GM21786 (cell line): ENCODE data around the gene MYRIP.
A peak's percentile ranks its signal among the peaks of the same experiment; 100 is the strongest.
"Not testable (repeated sequence)": the region's sequence is repeated elsewhere in the genome, so short reads cannot be mapped to it uniquely, and the experiment has no call there.

Experiments
- ATAC-seq: cut with Tn5 transposase; IDR thresholded peaks from one replicate; pipeline ENCODE4 v1.9.1; 2021; ENCODE audit not compliant: unreplicated experiment

MYRIP gene

DNA sequence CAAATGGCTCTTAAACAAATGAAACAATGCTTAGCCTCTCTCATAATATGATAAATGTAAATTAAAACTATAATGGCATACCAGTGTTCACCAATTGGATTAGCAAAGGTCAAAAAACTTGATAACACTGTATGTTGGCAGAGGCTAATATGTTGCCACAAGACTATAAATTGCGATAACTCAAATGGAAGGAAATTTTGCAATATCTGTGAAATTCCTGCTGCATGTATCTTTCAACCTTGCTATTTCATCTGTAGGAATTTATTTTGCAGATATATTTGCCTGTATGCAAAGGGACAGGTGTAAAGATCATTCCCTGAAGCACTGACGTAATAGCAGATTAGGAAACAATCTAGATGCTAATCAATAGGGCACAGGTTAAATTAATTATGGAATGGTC lies 308.7 kb downstream of the MYRIP start:
- no peak for ATAC-seq

DNA sequence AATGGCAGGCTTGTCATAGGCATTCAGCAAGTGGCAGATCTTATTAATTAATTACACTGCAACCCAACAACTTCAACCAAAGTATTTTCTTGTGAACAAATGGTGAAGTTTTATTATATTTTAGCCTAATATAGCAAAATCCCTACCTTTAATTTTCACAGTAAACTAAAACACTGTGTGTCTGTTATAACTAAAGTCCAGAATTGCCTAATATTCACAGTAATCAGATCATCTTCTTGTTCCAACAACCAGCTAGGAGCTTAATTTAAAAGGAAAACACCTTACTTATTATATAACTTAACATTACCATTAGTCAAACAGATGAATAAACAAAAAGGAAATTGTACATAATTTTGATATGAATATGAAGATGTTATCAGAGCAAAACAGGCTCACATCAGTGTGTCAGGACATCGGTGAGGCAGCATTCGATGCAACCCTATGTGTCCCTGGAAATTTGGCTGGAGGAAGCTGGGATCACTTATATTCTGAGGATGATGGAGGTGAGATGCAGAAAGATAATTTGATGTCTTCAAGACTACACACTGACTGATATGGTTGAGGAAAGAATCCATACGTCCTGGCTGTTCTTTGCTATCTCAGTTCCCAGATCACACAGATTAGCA lies 310.8 kb downstream of the MYRIP start:
- no peak for ATAC-seq

DNA sequence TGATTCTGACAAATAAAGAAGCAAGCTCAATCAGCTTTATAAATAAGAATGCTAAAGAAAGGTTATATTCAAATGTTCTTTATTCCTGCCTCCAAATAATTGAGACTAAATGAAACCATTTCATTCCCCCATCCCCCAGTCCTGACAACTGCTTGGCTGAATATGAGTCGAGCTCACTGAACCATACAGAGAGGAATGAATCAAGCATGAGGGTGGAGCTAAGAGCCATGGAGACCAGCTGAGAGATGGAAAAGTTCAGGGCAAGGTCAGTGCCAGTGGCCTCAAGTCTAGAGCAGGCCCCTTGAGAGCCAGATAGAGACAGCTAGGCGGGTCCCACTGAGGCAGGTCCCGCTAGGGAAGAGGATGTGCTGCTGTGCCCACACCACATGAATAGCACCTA lies 311.4 kb downstream of the MYRIP start:
- peak; percentile 43 for ATAC-seq

DNA sequence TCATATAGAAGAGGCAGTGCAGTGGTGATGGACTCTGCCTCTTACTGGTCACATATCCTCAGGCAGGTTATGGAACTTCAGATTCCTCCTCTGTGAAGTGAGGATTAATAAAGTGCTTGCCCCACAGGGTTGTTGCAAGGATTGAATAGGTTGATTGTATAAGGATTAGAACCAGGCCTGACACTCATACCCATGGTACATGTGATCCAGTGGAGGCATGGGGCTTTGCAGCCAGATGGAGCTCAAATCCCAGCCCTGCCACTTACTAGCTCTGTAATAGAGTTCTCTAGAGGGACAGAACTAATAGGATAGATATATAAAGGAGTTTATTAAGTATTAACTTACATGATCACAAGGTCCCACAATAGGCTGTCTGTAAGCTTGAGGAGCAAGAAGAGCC lies 315.5 kb downstream of the MYRIP start:
- no peak for ATAC-seq

DNA sequence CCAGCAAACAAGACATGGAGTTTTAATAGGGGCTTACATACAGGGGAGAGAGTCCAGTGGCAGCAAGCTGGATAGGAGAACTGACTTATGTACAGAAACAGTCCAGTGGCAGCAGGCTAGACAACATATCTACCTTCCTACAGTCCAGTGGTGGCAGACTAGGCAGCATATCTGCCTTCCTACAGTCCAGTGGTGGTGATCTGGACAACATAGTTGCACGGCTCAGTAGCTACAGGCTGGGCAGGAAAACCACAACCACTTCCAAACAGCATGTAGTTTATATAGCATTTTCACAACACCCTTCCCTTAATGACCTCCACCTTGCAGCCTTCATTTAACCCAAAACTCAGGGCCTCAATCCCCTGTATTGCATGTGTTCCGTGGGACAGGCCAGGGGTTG lies 318.8 kb downstream of the MYRIP start:
- ATAC-seq, result no peak

DNA sequence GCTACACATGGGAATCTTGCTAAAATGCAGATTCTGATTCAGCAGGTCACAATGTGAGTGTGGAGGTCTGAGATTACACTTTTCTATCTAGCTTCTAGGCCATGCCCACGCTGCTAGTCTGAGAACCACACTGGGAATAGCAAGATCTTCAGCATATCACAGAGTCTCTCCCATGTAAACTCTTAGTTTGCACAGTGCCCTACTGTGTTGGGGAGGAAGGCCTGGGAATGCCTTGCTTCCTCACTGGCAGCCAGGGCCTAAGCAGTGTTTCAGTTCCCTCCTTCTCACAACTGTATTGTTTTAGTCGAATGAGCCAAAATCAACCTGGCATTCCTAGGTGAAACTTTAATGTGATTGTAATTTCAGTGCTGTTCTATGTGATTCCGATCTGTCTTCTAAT lies 320.1 kb downstream of the MYRIP start:
- no peak for ATAC-seq

DNA sequence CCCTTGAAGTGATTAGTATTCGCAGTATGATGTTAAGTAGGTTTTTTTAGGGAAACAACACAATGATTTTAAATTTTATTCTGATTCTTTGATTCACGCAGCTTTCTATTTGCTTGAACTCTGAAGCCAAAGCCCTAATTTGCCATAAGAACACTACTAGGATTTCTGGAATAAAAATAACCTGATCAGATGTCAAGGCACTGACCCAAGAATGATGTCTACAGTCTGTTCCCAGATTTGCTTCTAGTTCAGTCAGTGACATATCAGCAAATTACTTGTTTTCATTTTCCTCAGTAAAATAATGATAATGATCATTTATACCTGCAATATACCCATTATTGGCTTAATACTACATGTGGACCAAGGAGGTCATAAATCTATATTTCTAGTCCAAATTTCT lies 320.6 kb downstream of the MYRIP start:
- ATAC-seq, result no peak

DNA sequence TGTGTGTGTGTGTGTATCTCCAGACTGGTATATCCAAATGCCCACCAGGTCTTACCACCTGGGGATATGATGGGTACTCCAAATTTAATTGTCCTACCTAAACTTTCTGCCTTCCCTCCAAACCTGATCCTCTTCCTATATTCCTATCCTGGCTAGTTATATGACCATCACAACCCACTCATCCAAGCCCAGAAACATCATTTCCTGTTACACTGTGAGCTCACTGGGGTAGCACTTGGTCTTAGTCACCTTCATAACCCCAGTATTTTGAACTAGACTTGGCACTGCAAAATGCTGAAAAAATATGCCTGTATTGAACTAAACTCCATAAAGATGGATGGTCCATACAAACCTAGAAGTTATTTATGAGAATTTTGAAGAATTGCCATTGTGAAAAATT lies 321.3 kb downstream of the MYRIP start:
- no peak for ATAC-seq

DNA sequence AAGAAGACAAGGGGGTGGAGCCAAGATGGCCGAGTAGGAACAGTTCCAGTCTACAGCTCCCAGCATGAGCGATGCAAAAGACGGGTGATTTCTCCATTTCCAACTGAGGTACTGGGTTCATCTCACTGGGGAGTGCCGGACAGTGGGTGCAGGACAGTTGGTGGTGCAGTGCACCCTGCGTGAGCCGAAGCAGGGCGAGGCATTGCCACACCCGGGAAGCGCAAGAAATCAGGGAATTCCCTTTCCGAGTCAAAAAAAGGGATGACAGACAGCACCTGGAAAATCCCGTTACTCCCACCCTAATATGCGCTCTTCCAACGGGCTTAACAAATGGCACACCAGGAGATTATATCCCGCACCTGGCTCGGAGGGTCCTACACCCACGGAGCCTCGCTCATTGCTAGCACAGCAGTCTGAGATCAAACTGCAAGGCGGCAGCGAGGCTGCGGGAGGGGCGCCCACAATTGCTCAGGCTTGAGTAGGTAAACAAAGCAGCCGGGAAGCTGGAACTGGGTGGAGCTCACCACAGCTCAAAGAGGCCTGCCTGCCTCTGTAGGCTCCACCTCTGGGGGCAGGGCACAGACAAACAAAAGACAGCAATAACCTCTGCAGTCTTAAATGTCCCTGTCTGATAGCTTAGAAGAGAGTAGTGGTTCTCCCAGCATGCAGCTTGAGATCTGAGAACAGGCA lies 324.6 kb downstream of the MYRIP start:
- ATAC-seq, result not testable (repeated sequence)

DNA sequence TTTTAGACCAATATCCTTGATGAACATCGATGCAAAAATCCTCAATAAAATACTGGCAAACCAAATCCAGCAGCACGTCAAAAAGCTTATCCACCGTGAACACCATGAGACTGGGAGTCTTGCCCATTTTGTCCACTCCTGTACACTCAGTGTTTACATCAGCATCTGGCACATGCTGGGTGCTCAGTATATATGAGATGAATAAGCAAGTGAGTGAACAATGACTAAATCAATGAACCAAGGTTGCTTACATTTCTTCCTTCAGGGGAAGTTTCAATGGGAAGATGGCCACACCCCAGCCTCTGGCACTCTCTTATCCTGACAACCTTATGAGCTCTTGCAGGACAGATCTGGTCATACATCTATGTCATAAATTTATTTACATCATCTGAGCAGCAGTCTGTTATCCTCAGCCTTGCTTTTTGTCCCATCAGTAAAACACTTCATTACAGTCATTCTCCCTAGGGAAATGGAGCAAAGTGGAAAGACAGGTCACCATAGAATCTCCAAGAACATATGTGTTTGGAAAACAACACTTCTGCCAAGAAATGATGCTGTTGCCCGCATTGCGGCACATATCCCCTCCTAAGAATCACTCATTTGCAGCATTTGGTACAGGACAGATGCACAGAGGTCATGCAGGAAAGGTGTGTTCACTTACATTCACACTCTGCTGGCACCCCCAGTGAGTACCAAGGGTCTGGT lies 328.3 kb downstream of the MYRIP start:
- no peak for ATAC-seq

DNA sequence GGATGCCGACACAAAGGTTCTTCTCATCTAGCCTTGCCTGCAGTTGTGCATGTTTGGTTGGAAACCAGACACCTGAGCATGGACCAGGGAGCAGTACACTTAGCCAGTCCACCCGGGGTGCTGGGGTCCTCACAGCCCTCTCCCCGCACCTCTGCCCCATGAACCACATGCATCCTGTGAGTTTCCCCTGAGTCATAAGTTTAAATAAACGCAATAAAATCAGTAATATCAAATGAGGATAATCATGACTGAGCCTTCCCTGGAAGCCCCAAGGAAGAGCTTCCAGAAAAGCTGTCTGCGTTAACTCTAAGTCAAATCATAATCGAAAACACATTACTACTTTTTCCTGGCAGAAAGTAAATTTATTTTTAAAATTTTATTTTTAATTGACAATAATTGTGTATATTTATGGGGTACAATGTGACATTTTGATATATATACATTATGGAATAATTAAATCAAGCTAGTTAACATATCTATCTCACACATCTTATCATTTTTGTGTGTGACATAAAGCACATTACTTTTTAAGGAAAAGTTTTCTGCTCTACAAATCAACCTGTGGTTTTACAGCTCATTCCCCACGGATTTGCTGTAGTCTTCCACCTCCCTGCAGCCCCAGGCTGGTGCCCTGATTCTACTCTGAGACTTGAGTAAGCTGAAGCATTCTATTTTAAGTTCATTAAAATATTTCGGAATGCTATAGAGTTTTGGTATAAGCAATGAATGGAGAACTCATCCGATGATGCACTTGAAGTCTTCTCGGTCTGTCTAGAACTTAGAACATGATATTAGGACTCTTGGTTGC lies 334.1 kb downstream of the MYRIP start:
- no peak for ATAC-seq

DNA sequence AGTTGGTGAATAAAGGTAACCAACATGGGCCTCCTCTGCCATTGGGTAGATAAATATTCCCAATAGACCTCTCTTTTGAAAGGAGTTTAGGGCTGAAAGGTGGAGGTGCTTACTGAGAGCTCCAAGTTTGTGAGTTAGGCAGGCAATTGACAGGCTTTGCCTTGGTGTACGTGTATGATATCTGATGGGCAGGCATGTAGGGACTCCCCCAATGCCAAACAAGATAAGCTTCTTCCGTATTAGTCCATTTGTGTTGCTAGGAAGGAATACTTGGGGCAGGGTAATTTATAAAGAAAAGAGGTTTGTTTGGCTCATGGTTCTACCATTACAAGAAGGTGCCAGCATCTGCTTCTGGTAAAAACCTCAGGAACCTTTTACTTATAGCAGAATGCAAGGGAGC lies 339.4 kb downstream of the MYRIP start:
- no peak for ATAC-seq

DNA sequence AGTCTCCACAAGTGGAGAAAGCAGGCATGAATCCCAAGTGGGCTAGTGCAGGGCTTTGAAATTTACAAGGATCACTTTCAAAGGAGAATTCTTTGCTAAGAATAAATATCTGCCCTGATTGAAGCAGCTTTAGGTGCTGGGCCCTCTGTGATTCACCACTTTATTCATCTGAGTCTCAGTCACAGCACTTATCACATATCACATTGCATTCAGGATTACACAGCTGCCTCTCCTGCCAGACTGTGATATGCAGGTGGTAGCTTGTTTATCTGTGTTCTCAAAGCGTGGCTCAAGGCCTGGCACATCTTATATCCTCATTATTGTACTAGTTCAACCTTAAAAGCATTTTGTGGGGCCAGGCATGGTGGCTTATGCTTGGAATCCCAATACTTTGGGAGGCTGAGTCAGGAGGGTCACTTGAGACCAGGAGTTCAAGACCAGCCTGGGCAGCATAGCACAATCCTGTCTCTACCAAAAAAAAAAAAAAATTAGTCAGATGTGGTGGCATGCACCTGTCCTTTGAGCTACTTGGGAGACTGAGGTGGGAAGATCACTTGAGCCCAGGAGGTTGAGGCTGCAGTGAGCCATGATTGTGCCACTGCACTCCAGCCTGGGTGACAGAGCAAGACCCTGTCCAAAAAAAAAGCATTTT lies 343.2 kb downstream of the MYRIP start:
- ATAC-seq, result no peak

DNA sequence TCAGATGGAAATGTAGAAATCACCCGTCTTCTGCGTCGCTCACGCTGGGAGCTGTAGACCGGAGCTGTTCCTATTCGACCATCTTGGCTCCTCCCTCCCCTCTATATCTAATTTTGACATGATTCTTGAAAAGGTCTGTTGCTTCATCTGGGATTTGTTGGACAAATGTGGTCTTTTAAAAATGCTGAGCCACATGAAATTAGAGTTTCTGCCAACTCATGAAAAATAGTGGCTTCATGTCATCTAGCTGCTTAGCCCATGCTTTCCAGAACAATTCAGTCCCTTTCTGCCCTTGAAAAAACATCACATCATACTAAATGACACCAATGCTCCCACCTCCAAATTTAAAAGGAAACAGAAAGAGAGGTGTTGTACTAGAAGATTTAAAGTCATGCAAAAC lies 351.5 kb downstream of the MYRIP start:
- no peak for ATAC-seq

DNA sequence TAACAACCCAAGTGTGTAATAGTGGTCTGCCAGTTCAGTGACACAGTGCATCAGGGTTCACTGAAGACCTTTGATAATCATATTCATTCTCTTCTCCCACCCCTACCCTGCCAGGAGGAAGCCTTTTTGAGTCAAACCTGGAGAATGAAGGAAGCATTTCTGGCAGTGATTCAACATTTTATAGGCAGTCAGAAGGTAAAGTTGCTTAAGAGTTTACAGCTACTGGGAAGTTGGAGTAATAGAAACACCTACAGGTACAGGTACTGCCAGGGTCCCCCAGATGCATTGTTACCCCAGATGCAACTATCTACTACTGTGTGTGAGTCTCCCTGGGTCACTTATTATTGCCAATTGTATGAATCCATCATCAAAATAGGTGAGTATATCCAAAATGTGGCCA lies 353.2 kb downstream of the MYRIP start:
- no peak for ATAC-seq

DNA sequence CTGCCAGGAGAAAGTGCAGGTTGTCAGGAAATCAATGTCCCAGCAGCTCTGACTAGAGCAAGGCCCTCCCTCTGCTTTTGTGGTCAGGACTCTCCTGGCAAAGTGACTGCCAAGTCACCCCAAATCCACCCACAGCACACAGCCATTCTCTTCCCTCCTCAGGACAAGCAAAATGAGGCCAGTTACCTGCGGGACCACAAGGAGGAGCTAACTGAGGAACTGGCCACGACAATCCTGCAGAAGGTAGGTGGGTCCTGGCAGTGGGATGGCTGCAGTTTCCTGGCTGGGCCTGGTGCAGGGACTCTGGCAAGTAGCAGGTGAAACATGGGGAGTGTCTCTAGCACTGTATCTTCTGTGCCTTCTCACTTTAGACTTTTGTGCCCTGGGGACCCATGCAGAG lies 357.6 kb downstream of the MYRIP start:
- no peak for ATAC-seq

DNA sequence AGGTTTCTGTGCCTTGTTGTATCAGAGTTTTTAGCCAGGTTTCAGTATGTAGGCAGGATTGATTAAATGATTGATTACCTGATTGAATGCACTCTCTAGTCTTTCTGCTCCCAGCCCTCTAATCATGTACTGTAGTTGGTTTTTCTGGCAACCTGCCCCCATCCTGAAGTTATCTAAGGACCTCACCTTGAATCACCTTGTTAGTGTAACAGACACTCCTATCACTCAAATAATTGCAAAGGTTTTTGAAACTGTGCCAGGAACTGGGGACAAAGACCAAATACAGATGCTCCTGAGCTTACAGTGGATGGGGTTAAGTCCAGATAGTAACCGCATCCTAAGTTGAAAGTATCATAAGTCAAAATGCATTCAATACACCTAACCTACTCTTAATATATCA lies 358.5 kb downstream of the MYRIP start:
- no peak for ATAC-seq

DNA sequence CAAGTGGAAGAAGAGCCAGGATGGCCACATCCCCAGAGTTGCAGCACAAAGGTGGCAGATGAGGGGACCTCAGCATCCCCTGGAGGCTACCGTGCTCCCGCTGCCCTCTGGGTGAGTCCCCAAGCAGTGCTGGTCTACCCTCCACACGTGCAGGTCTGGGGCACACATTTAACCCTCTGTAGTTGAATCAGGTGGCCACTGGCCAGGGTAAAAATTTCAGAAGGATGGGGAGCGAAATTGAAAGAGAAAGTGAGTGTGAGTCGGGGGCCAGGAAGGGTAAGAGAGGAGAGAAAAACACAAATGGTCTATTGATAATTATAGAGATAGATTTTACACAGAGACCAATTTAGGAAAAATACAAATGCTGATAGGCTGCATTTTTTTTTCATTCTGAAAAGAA lies 360.6 kb downstream of the MYRIP start:
- peak; percentile 41 for ATAC-seq

DNA sequence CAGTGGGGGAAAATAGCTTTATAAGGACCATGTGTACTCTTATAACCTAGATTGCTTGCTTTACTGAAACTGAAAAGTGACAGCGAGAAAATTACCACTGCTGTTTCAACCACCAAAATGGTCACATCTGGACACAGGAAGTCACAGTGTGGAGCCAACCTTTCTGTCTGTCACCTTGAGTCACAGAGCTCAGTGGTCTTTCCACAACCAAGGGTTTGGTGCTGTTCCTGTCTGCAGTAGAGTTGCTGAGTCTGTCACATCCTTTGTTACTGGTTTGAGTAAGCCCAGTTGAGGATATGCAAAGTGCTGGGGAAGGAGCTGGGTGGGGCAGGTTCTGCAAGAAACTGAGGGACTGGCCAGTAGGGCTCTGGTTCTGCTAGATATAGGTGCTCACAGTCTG lies 361.0 kb downstream of the MYRIP start:
- ATAC-seq, result peak; percentile 94

DNA sequence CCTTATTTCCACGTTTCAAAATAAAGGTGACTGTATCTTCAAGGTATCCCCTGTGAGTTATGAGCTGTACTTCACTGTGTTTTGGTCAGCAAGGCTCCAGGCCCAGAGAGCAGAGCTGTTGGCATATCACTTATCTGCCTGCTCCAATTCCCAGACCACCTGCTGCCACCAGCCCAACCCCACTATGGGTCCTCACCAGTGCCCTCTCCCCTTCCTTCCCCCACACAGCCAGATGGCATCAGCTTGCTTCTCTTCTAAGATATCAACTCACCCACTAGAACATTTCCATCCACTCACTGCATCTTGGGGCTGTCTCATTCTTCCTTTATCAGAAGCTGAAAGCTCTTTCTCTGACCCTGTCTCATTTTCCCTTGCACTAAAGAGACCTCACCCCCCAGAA lies 363.2 kb downstream of the MYRIP start:
- ATAC-seq, result no peak

DNA sequence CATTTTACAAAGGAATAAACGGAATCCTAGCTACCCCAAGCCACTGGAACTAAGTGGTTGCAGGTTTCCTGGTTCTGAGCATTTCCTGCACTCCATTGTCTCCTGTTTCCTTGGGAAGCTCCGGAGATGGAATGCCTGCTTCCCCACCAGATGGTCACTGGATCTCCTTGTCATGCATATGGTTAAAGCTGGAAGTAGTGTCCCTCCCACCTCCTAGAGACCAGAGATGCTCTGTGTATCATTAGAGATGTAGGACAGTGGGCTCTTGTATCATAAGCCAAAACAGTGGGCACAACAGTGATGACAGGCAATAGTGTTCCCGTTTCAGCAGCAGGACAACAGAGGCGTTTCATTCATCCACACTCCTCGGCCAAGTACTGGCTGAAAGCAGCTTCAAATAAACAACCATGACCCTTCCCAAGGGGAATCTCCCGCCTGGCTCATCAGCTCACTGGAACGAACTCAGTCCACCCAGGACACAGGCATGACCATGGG lies 363.9 kb downstream of the MYRIP start:
- ATAC-seq, result no peak
